Activated T-cell treated with anti-CD3 and anti-CD28 coated beads, Interleukin-2, amount 50 U/mL, for 1 hour (primary cell): ENCODE measurements around the gene DDT.
A peak's percentile ranks its signal among the peaks of the same experiment; 100 is the strongest.
"Not testable (repeated sequence)": the region's sequence is repeated elsewhere in the genome, so short reads cannot be mapped to it uniquely, and the experiment has no call there.

Experiments
- DNase-seq: peaks from one replicate; pipeline ENCODE4 v3.0.0-alpha.2; 2020

DDT gene

DNA sequence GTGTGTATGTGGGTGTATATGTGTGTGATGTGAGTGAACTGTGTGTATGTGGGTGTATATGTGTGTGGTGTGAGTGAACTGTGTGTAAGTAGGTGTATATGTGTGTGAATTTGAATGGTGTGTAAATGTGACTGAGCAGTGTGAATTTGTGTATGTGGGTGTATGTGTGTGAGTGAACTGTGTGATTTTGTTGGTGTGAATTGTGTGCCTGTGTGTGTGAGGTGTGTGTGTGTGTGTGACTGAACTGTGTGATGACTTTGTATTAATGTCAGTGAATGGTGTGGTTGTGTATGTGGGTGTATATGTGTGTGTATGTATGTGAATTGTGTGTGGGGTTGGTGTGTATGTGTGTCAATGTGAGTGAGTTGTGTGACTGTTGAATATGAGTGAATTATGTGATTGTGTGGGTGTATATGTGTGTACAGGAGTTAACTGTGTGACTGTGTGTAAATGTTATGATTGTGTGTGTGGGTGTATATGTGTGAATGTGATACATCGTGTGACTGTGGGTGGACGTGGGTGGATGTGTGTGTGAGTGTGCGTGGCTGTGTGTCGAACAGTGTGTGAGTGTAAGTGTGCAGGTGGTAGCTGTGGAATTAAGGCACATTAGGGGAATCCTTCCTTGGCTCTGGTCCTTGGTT lies 12.4 kb upstream of the DDT start:
- not testable (repeated sequence) for DNase-seq

DNA sequence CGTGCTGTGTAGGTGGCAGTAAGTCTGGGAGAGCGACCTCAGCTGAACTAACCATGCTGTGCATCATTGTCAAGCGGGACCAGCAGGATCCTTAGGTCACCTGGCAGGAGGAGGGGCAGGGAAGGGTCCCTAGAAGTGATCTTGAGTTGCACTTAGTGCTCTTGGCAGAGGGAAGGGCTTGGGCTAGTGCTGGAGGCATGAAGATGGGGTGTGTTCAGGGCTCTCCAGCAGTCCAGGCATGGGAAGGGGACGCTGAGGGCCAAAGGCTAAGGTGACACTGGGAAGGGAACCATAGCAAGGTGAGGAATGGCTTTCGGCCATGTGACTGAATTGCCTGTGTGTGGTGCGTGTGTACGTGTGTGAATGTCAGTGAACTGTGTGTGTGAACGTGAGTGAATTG lies 11.8 kb upstream of the DDT start:
- not testable (repeated sequence) for DNase-seq

DNA sequence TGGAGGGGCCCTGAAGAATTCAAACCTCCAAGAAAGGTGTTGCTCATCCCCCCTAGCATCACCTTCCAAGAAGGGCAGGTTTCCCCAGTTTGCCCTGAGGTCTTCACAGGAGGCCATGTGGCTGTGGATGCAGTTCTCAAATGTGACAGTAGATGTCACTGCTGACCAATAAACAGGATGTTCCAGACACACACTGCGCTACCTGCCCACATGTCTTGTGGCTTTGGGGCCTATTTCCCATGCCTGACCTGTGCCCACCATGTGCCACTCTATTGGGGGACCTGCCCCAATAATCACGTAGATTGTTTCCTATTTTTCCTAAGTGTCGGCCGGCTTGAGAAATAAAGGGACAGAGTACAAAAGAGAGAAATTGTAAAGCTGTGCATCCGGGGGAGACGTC lies 10.2 kb upstream of the DDT start:
- DNase-seq = no peak

DNA sequence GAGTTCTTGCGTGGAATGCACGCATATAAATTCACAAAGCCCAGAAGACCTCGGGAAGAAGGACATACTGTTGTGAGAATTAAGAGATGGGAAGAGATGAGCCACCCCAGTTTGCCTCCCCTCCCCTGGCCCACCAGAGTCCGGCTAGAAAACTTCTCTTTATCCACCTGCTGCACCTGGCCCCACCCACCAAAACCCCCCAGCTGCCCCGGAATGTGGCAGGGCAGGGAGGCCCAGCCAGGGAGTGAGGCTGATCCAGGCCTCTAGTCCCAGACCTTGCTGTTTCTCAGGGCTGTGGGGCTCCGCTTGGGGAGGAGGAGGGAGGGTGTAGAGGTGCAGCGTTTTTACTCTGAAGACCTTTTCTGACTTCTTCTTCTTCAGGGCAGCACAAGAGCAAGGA lies 6.3 kb upstream of the DDT start:
- DNase-seq = not testable (repeated sequence)

DNA sequence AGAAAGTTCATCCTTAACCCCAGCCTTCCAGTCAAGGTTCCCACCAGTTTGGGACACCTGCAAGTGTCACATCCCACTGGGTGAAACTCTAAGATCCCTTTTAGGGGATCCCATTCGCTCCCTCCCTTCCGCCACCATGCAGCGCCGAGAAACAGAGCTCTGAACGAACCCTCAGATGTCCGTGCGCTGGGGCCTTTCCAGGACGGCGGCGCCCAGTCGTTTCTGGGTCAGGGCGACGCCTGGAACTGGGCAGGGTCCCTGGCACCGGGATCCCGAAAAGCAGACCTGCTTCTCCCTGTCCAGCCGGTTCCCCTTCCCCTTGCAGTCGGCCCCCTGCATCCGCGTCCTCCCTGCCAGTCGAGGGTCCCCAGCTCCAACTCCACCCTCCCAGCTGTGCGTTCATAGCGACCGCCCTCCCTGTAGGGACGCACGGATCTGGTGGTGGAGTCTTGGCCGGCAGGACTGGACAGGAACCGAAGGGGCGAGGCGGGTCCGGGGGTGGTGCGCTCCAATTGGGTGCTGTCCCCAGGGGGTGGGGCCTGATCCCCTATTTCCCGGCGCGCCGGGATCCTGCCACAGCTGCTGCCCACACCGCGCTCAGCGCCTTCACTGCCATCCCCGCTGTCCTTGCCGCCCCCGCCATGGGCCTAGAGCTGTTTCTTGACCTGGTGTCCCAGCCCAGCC lies 5.5 kb upstream of the DDT start, which contains the start of gene GSTT2:
Gene GSTT2 (plus strand): TSS at position 578 of the 684 bp plus-strand sequence.
- DNase-seq = not testable (repeated sequence)

DNA sequence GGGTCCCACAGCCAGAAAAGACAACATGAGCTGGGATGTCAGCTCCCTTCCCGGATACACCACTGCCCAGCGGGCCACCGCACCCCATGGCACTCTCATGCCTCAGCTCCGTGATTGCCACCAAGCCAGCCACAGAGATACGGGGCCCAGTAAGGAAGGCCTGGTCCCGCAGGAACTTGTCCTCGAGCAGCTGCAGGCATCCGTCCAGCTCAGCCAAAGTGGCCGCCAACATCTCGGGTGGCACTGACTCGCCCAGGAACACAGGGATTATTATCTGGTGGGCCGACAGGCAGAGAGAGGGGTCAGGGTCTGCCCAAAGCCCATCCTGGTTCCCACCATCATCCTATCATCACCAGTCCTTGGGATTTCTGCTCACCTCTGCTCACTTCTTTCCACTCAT lies 3.1 kb upstream of the DDT start:
- not testable (repeated sequence) for DNase-seq

DNA sequence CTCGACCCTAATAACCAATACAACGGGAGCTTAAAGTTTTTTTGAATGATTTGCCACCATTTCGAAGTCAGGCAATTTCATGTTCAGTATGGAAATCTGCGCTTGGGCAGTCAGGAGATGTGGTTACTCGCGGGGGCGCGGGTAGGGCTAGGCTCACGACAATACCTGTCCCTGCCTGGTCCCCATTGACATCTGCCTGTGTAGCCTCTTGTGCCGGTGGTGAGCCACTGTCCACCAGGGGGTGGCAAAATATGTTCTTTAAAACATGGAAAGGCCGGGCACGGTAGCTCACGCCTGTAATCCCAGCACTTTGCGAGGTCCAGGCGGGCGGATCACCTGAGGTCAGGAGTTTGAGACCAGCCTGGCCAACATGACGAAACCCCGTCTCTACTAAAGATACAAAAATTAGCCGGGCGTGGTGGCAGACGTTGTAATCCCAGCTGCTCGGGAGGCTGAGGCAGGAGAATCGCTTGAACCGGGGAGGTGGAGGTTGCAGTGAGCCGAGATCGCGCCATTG lies 653 bp upstream of the DDT start:
- DNase-seq = not testable (repeated sequence)

DNA sequence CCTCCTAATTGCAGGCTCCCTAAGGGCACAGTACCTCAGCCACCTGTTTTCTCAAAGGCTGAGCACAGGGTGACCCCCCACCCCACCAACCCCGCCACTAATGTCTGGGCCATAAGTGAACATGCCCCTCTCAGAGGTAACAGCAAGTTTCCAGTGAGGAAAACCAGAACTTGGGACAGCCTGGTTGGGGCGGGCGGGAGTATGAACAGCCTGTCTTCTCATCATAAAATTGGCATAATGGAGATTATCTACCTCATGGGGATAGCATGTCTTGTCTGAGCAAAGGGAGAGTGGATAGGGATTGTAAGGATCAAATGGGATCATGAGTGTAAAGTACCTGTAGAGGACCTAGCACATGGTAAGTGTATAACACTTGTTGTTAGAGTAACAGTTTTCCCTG lies 2.3 kb downstream of the DDT start:
- DNase-seq = not testable (repeated sequence)

DNA sequence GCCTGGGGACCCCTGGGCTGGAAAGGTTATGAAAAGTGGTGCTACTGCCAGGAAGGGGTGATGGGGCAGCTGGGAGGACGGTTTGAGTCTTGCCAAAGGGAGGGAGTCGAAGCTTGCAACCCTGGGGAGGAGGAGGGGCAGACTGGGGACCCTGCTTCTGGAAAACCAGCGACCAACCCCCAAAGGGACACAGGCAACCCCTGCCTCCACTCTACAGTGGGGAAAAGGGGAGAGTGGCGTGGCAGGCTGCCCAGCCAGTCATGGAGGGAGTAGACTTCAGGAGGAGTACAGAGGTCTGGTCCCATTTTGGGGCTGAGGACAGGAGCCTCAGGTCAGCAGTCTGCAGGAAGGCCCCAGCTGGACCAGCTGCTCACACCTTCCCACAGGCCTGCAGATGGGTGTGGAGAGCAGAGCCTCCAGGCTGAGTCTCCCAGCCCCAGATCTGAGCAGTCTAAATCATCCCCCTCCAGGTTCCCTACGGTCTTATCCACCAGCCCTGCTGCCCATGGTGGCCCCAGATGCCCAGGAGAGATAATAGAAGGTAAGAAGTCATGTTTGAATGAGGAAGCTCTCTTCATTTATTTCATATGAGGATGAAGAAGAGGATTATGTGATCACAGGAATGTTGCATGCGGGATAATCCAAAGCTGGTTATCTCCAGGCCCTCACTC lies 3.3 kb downstream of the DDT start:
- DNase-seq = no peak

DNA sequence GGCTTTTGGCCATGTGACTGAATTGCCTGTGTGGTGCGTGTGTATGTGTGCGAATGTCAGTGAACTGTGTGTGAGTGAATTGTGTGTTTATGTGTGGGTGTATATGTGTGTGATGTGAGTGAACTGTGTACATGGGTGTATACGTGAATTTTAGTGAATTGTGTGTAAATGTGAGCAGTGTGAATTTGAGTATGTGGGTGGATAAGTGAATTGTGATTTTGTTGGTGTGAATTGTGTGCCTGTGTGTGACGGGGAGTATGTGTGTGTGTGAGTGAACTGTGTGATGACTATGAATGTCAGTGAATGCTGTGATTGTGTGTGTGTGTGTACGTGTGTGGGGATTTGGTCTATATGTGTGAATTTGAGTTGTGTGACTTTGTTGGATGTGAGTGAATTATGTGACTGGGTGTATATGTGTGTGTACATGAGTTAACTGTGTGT lies 4.0 kb downstream of the DDT start:
- no peak for DNase-seq

DNA sequence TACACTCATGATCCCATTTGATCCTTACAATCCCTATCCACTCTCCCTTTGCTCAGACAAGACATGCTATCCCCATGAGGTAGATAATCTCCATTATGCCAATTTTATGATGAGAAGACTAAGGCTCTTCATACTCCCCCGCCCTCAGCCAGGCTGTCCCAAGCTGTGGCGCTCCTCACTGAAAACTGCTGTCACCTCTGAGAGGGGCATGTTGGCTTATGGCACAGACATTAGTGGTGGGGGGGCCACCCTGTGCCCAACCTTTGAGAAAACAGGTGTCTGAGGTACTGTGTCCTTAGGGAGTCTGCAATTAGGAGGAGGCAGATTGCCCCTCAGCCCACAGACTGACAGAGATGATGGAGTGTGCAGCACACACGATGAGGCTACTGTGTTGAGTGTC lies 5.2 kb downstream of the DDT start:
- no peak for DNase-seq

DNA sequence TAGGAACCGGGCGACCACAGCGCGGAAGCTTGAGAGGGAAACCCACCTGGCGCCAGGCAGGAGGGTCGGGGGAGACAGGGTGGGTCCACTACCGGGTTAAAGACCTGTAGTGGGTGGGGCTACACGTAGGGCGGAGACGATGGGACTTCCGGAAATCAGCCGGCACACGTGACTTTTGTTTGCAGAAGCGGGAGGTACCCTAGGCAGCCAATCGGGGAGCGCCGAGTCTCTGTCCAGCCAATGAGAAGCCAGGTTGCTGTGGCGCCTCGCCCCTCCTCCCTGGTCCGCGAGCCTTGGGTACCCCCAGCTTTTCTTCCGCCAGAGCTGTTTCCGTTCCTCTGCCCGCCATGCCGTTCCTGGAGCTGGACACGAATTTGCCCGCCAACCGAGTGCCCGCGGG lies 7.7 kb downstream of the DDT start, which contains the start of gene DDTL:
Gene DDTL (plus strand): TSS at position 321 of the 400 bp plus-strand sequence. CDS start 27 bp downstream, at position 348.
- DNase-seq = not testable (repeated sequence)

DNA sequence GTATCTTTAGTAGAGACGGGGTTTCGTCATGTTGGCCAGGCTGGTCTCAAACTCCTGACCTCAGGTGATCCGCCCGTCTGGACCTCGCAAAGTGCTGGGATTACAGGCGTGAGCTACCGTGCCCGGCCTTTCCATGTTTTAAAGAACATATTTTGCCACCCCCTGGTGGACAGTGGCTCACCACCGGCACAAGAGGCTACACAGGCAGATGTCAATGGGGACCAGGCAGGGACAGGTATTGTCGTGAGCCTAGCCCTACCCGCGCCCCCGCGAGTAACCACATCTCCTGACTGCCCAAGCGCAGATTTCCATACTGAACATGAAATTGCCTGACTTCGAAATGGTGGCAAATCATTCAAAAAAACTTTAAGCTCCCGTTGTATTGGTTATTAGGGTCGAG lies 8.1 kb downstream of the DDT start:
- not testable (repeated sequence) for DNase-seq

DNA sequence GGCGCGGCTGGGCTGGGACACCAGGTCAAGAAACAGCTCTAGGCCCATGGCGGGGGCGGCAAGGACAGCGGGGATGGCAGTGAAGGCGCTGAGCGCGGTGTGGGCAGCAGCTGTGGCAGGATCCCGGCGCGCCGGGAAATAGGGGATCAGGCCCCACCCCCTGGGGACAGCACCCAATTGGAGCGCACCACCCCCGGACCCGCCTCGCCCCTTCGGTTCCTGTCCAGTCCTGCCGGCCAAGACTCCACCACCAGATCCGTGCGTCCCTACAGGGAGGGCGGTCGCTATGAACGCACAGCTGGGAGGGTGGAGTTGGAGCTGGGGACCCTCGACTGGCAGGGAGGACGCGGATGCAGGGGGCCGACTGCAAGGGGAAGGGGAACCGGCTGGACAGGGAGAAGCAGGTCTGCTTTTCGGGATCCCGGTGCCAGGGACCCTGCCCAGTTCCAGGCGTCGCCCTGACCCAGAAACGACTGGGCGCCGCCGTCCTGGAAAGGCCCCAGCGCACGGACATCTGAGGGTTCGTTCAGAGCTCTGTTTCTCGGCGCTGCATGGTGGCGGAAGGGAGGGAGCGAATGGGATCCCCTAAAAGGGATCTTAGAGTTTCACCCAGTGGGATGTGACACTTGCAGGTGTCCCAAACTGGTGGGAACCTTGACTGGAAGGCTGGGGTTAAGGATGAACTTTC lies 13.0 kb downstream of the DDT start, which contains the start of gene GSTT2B:
Gene GSTT2B (minus strand): TSS at position 112 of the 688 bp plus-strand sequence. CDS start 64 bp downstream, at position 48.
- DNase-seq = not testable (repeated sequence)

DNA sequence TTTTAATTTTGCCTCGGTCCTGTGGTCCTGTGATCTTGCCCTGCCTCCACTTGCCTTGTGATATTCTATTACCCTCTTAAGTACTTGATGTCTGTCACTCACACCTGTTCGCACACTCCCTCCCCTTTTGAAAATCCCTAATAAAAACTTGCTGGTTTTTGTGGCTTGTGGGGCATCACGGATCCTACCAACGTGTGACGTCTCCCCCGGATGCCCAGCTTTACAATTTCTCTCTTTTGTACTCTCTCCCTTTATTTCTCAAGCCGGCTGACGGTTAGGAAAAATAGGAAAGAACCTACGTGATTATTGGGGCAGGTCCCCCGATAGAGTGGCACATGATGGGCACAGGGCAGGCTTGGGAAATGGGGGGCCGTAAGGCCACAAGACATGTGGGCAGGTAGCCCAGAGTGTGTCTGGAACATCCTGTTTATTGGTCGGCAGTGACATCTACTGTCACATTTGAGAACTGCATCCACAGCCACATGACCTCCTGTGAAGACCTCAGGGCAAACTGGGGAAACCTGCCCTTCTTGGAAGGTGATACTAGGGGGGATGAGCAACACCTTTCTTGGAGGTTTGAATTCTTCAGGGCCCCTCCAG lies 17.8 kb downstream of the DDT start:
- DNase-seq = peak; percentile 68

DNA sequence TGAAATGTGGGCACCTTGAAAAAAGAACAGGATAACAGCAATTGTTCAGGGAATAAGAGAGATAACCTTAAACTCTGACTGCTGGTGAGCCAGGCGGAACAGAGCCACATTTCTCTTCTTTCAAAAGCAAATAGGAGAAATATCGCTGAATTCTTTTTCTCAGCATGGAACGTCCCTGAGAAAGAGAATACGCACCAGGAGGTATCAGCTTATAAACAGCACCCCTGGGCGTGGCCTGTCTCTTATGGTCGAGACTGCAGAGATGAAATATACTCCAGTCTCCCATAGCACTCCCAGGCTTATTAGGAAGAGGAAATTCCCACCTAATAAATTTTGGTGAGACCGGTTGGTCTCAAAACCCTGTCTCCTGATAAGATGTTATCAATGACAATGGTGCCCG lies 18.4 kb downstream of the DDT start:
- not testable (repeated sequence) for DNase-seq

DNA sequence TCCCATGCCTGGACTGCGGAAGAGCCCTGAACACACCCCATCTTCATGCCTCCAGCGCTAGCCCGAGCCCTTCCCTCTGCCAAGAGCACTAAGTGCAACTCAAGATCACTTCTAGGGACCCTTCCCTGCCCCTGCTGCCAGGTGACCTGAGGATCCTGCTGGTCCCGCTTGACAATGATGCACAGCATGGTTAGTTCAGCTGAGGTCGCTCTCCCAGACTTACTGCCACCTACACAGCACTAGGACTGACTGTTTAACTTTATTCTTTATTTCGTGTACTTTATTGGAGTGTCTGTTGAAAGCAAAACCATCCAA lies 19.3 kb downstream of the DDT start:
- DNase-seq = not testable (repeated sequence)

DNA sequence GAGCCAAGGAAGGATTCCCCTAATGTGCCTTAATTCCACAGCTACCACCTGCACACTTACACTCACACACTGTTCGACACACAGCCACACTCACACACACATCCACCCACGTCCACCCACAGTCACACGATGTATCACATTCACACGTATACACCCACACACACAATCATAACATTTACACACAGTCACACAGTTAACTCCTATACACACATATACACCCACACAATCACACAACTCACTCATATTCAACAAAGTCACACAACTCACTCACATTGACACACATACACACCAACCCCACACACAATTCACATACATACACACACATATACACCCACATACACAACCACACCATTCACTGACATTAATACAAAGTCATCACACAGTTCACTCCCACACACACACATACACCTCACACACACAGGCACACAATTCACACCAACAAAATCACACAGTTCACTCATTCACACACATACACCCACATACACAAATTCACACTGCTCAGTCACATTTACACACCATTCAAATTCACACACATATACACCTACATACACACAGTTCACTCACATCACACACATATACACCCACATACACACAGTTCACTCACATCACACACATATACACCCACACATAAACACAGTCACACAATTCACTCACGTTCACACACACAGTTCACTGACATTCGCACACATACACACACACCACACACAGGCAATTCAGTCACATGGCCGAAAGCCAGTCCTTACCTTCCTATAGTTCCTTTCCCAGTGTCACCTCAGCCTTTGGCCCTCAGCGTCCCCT lies 19.8 kb downstream of the DDT start:
- DNase-seq = not testable (repeated sequence)

DNA sequence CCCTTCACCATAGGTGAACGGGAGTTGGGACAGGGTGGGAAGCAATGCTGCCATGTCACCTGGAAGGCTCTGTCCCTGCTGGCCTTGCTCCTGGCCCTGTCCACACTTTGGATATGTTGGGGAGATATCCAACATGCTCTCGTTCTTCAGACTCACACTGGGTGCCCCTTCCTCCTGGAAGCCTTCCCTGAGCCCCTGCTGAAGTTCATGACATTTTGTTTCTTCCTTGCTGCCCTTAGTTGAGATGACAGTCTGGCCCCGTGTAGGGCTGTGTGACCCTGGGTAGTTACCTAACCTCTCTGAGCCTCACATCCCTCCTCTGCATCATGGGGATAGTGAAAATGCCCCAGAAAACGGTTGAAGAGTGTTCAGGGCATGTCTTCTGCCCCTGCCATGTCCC lies 20.8 kb downstream of the DDT start:
- DNase-seq = not testable (repeated sequence)

DNA sequence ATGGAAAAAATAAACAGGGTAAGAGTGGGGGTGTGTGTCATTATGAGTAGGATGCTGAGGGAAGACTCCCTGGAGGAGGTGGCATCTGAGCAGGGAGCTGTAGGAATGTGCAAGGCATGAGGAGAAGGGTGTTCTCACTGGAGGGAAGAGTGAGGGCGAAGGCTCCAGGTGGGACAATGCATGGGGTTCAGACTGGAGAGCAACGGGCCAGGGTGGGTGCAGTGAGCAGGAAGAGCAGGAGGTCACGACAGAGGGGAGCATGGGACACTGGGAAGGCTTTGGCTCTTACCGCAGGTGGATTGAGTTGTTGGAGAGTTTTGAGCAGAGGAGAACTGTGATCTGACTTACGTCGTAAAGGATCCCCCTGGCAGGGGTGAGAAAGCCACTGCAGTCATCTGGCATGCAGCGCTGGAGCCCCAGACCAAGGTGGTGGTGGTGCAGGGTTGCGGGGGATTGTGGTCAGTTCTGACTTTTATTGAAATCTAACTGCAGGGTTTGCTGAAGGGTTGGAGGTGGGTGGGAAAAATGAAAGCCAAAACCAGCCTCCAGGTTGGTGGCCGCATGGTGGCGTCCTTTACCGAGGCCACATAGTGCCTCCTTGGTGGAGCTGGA lies 21.3 kb downstream of the DDT start:
- DNase-seq = not testable (repeated sequence)

DNA sequence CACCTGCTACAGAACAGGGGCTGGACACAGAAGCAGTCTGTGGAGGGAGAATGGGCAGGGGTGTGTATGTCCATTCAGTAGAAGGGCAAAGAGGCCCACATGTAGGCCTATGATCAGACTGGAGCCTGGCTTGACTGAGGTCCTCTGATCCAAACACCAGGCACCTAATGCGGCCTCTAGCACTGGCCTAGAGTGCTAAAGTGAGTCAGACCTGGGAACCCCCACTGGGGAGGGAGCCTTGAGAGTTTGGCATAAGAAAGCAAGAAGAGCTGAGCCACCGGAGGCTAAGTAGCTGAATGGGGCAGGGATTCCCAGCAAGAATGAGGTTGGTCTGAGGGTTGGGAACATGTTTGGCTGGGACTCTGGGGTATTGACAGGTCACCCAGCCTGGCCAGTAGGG lies 22.9 kb downstream of the DDT start:
- not testable (repeated sequence) for DNase-seq
